ENCODE measurements around the gene SUV39H1.

SUV39H1 gene

DNA sequence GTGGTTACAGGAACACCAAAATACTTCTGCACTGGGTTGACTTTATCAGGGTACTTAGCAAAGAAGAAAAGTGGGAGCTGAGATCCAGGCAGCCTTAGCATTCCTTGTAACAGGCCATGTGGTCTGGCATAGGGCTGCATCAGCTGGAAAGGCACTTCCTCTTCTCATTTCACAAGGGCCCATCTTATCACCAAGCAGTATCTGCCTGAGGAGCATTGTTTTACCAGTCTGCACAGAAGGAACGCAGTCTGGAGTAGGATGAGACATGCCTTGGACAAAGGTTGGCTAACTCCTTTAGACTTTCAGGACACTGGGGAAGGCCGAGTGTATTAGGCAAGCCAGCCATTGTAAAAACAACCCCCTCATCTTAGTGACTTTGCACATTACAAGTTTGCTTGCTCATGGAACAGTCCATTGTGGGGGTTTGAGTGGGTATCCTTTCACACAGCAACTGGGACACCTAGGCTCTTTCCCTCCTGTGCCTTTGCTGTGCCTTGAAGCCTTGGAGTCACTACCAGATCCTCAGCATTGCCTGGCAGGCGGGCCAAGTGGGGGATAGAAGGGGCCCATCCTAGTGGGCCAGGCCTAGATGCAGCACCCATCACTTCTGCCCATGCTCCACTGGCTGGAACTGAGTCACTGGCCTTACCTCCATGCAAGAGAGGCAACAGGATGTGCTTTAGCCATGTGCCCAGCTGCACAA is 4.6 kb downstream of the SUV39H1 start:
- H3K4me3 ChIP-seq (ENCODE audit: low read length), result no peak overlapping the region
- no peak for DNase-seq (ENCODE audit: low read depth)

GRCh38 chrX:48702032-48702431 is 5.5 kb downstream of the SUV39H1 start:
- no peak overlapping the region for H3K4me3 ChIP-seq (ENCODE audit: low read length)
- DNase-seq (ENCODE audit: low read depth), result no peak
- no peak for TF ChIP-seq CTCF (conservative IDR thresholded peaks at IDR 0.05; ENCODE audit: low read length)

More for the DNA sequence above, 4.6 kb downstream of the SUV39H1 start:
- no peak for TF ChIP-seq CTCF (conservative IDR thresholded peaks at IDR 0.05; ENCODE audit: low read length)

GRCh38 chrX:48702716-48703115 is 6.2 kb downstream of the SUV39H1 start:
- TF ChIP-seq CTCF (conservative IDR thresholded peaks at IDR 0.05; ENCODE audit: low read length), result no peak
- DNase-seq (ENCODE audit: low read depth), result no peak

DNA sequence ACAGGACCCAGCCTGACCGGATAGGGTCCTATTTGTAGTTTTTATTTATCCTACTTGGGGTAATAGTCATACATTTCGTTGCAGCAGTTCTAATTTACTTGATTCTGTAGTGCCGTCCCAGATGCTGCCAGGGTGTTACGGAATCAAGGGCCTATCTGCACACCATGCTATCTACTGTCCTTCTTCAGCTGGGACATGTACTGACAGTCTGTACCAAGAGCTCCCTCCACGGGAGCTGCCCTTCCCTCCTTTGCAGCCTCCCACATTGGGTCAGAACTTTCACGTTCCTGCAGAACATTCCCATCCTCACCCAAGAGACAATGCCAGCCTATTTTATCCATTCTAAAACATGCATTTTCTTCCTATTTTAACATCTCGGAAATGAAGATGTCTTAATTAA is 6.7 kb downstream of the SUV39H1 start:
- no peak for TF ChIP-seq CTCF (conservative IDR thresholded peaks at IDR 0.05; ENCODE audit: low read length)
- DNase-seq (ENCODE audit: low read depth), result no peak
- H3K4me3 ChIP-seq (ENCODE audit: low read length), result no peak overlapping the region

More at GRCh38 chrX:48702716-48703115, 6.2 kb downstream of the SUV39H1 start:
- H3K4me3 ChIP-seq (ENCODE audit: low read length), result no peak overlapping the region

GRCh38 chrX:48703642-48704481 is 7.3 kb downstream of the SUV39H1 start:
- DNase-seq (ENCODE audit: low read depth), result peak; percentile 44
- TF ChIP-seq CTCF (conservative IDR thresholded peaks at IDR 0.05; ENCODE audit: low read length), result peak; percentile 20; the same call in 1 of the 2 replicates

DNA sequence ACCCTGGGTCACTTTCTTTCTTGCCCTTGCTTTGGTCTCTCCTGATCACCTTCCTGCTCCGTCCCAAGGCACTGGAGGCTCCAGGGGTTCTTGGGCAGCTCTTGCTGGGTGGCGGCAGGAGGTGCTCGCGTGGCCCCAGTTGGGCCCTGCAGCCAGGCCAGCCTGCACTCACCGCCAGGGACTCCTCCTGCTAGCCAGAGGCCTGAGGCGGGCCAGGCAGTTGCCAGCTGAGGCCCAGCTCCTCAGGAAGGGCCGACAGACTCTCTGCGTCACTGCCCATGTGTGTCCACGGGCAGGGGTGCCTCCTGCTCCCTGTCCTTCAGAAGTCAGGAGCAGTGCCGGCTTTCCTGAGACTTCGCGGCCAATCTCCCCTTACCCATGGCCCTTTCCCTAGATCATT is 9.3 kb downstream of the SUV39H1 start:
- no peak overlapping the region for H3K4me3 ChIP-seq (ENCODE audit: low read length)
- no peak for DNase-seq (ENCODE audit: low read depth)
- no peak for TF ChIP-seq CTCF (conservative IDR thresholded peaks at IDR 0.05; ENCODE audit: low read length)

More at GRCh38 chrX:48703642-48704481, 7.3 kb downstream of the SUV39H1 start:
- no peak overlapping the region for H3K4me3 ChIP-seq (ENCODE audit: low read length)

Measured in AG10803 (cell line).